ENCODE measurements around the gene LDLRAD4. TPM values are rescaled to one million over a fixed set of nuclear protein-coding genes. Genes with fewer than 3 reads are reported as not detected.
A peak's percentile ranks its signal among the peaks of the same experiment; 100 is the strongest.

LDLRAD4 gene
- total and polyA plus RNA-seq, 2 experiments from 2014 or later: 0.73 to 1.9 TPM

- Histone ChIP-seq H3K27ac (ENCODE audit: low read depth) (no peak overlapping the region; the same call in 1 of the 2 replicates), H3K36me3 (ENCODE audit: insufficient read depth) (no peaks in the 10 kb centered on the region), H3K4me1 (ENCODE audit: insufficient read depth) (peaks cover 31% of the 10 kb centered on the region), H3K79me2 (replicated peaks; ENCODE audit: insufficient read depth) (no peaks in the 10 kb centered on the region), H2AFZ (no peak overlapping the region), H3K4me2 (peak overlapping the region; percentile 55), H3K27me3 (ENCODE audit: insufficient read depth) (no peaks in the 10 kb centered on the region), H4K20me1 (replicated peaks; ENCODE audit: insufficient read depth) (no peaks in the 10 kb centered on the region), H3F3A (replicated peaks; ENCODE audit: low read depth) (no peaks in the 10 kb centered on the region), H3K9me2 (ENCODE audit: insufficient read depth) (no peaks in the 10 kb centered on the region), H3K4me3 (peak overlapping the region; percentile 4; the same call in 1 of the 2 replicates)
- H3K27me3 Mint-ChIP-seq (ENCODE audit: insufficient read depth, low read depth, poor library complexity): peaks cover 33% of the 10 kb centered on the region
- TF ChIP-seq NANOG (IDR thresholded peaks at IDR 0.05; ENCODE audit: borderline replicate concordance) (no peak), CREB1 (CRISPR knock-in tag; IDR thresholded peaks at IDR 0.05; ENCODE audit: low read depth) (peak; percentile 47; the same call in 1 of the 2 replicates), JUNB (IDR thresholded peaks at IDR 0.05; ENCODE audit: unreplicated experiment) (no peak), EZH2 (IDR thresholded peaks at IDR 0.05; ENCODE audit: low read depth, unreplicated experiment) (no peak)
- H3K4me3 Mint-ChIP-seq: peak overlapping the region; percentile 57
- peaks cover 22% of the 10 kb centered on the region for H3K36me3 Mint-ChIP-seq (ENCODE audit: low read depth)
- ATAC-seq (peak; percentile 83), DNase-seq (ENCODE audit: low spot score) (peak; percentile 88)
- H3K27ac Mint-ChIP-seq: no peak overlapping the region
- H3K4me1 Mint-ChIP-seq: peaks cover 43% of the 10 kb centered on the region
- H3K9me3 Mint-ChIP-seq: peaks cover 23% of the 10 kb centered on the region
These were observed 281.8 kb downstream of the LDLRAD4 start for GRCh38 chr18:13500227-13500865.

GRCh38 chr18:13500869-13501542 is 282.4 kb downstream of the LDLRAD4 start:
- Histone ChIP-seq H3K27me3 (ENCODE audit: insufficient read depth) (no peaks in the 10 kb centered on the region), H4K20me1 (replicated peaks; ENCODE audit: insufficient read depth) (no peaks in the 10 kb centered on the region), H3K27ac (ENCODE audit: low read depth) (no peak overlapping the region), H3K4me3 (no peak overlapping the region), H3K9me2 (ENCODE audit: insufficient read depth) (no peaks in the 10 kb centered on the region), H3K4me2 (peak overlapping the region; percentile 23), H3K79me2 (replicated peaks; ENCODE audit: insufficient read depth) (no peaks in the 10 kb centered on the region), H3K36me3 (ENCODE audit: insufficient read depth) (no peaks in the 10 kb centered on the region), H3F3A (replicated peaks; ENCODE audit: low read depth) (no peaks in the 10 kb centered on the region), H2AFZ (no peak overlapping the region), H3K4me1 (ENCODE audit: insufficient read depth) (peaks cover 28% of the 10 kb centered on the region)
- H3K4me3 Mint-ChIP-seq: peak overlapping the region; percentile 57
- DNase-seq (ENCODE audit: low spot score) (peak; percentile 47), ATAC-seq (peak; percentile 49)
- peaks cover 23% of the 10 kb centered on the region for H3K9me3 Mint-ChIP-seq
- peaks cover 31% of the 10 kb centered on the region for H3K27me3 Mint-ChIP-seq (ENCODE audit: insufficient read depth, low read depth, poor library complexity)
- peaks cover 22% of the 10 kb centered on the region for H3K36me3 Mint-ChIP-seq (ENCODE audit: low read depth)
- H3K27ac Mint-ChIP-seq: no peak overlapping the region
- no peak for TF ChIP-seq NANOG (IDR thresholded peaks at IDR 0.05; ENCODE audit: borderline replicate concordance)
- TF ChIP-seq ZNF331 (CRISPR knock-in tag; IDR thresholded peaks at IDR 0.05; ENCODE audit: low read depth): no peak
- no peak for TF ChIP-seq EZH2 (IDR thresholded peaks at IDR 0.05; ENCODE audit: low read depth, unreplicated experiment)
- H3K4me1 Mint-ChIP-seq: peaks cover 41% of the 10 kb centered on the region

- no peak overlapping the region for H3K27ac Mint-ChIP-seq
- Histone ChIP-seq H3K79me2 (replicated peaks; ENCODE audit: insufficient read depth) (no peaks in the 10 kb centered on the region), H3F3A (replicated peaks; ENCODE audit: low read depth) (no peaks in the 10 kb centered on the region), H3K27me3 (ENCODE audit: insufficient read depth) (no peaks in the 10 kb centered on the region), H3K4me3 (no peak overlapping the region), H3K9me2 (ENCODE audit: insufficient read depth) (no peaks in the 10 kb centered on the region), H4K20me1 (replicated peaks; ENCODE audit: insufficient read depth) (no peaks in the 10 kb centered on the region), H3K36me3 (ENCODE audit: insufficient read depth) (no peaks in the 10 kb centered on the region), H3K4me2 (peak overlapping the region; percentile 23; the same call in 1 of the 2 replicates), H2AFZ (no peak overlapping the region), H3K4me1 (ENCODE audit: insufficient read depth) (peaks cover 23% of the 10 kb centered on the region), H3K27ac (ENCODE audit: low read depth) (no peak overlapping the region)
- H3K4me3 Mint-ChIP-seq: no peak overlapping the region
- H3K36me3 Mint-ChIP-seq (ENCODE audit: low read depth): peaks cover 22% of the 10 kb centered on the region
- peaks cover 23% of the 10 kb centered on the region for H3K9me3 Mint-ChIP-seq
- H3K27me3 Mint-ChIP-seq (ENCODE audit: insufficient read depth, low read depth, poor library complexity): peaks cover 30% of the 10 kb centered on the region
- no peak for DNase-seq (ENCODE audit: low spot score)
- ATAC-seq: no peak
- H3K4me1 Mint-ChIP-seq: peaks cover 37% of the 10 kb centered on the region
- TF ChIP-seq JUNB (IDR thresholded peaks at IDR 0.05; ENCODE audit: unreplicated experiment) (no peak), ETS1 (IDR thresholded peaks at IDR 0.05) (no peak), ZNF114 (CRISPR knock-in tag; IDR thresholded peaks at IDR 0.05) (no peak), NANOG (IDR thresholded peaks at IDR 0.05; ENCODE audit: borderline replicate concordance) (no peak), EZH2 (IDR thresholded peaks at IDR 0.05; ENCODE audit: low read depth, unreplicated experiment) (no peak), ZNF331 (CRISPR knock-in tag; IDR thresholded peaks at IDR 0.05; ENCODE audit: low read depth) (no peak)
These were observed 283.0 kb downstream of the LDLRAD4 start for GRCh38 chr18:13501543-13501887.

Data from GM23338 (cell line).